HEK293 (cell line): ENCODE data around the gene SOHLH2.
A peak's percentile ranks its signal among the peaks of the same experiment; 100 is the strongest.

Experiments used
- CTCF ChIA-PET: fragments of 350-600 bp; formaldehyde crosslinking; extraction: SDS; loops from one replicate; lab custom pipeline; 2021; ENCODE audit warnings: antibody characterized with exemption; lab: Yijun Ruan, JAX
- POLR2A ChIA-PET: fragments of 300-600 bp; formaldehyde crosslinking; extraction: SDS; loops from one replicate; lab custom pipeline; 2020; ENCODE audit warnings: antibody characterized with exemption, inconsistent platforms; lab: Yijun Ruan, JAX
- H3K27ac ChIP-seq: fragments of 200-500 bp; sonication (Bioruptor generic); 2 replicates; pipeline ENCODE4 v1.5.1; 2014; ENCODE audit warnings: low read depth, low read length, control low read depth, inconsistent platforms; ENCODE audit errors: extremely low read depth
- H3K36me3 ChIP-seq, 2 experiments: fragments of 200-500 bp in 1 of 2; sonication (Bioruptor generic) in 1 of 2; 1 replicate in 1 of 2; 2 replicates in 1 of 2; pipeline ENCODE4 v1.5.1; 2014 to 2017; ENCODE audit warnings: inconsistent platforms in 2 of 2, low read length in 2 of 2; ENCODE audit not compliant: control insufficient read depth in 2 of 2, insufficient read depth in 1 of 2
- H3K4me1 ChIP-seq: fragments of 200-500 bp; sonication (Bioruptor generic); 2 replicates; pipeline ENCODE4 v1.5.1; 2014; ENCODE audit warnings: mild to moderate bottlenecking, low read length, inconsistent platforms; ENCODE audit not compliant: control insufficient read depth, insufficient read depth
- H3K4me3 ChIP-seq: 2 replicates; pipeline ENCODE4 v1.5.1; 2011; ENCODE audit warnings: low read depth, mild to moderate bottlenecking, control low read depth, low read length, moderate library complexity
- H3K9me3 ChIP-seq: fragments of 200-500 bp; sonication (Bioruptor generic); 2 replicates; pipeline ENCODE4 v1.5.1; 2014; ENCODE audit warnings: low read depth, low read length, inconsistent platforms; ENCODE audit not compliant: control insufficient read depth, insufficient read depth
- GFI1B ChIP-seq: fragments of 450-650 bp; formaldehyde crosslinking; IDR thresholded peaks from 2 replicates; pipeline ENCODE4 v1.5.1; 2016; ENCODE audit warnings: missing biosample characterization, missing genetic modification characterization
- GLIS1 ChIP-seq: fragments of 450-650 bp; formaldehyde crosslinking; IDR thresholded peaks from 2 replicates; pipeline ENCODE4 v1.5.1; 2016; ENCODE audit warnings: missing biosample characterization, missing genetic modification characterization
- INSM2 ChIP-seq: fragments of 450-650 bp; formaldehyde crosslinking; IDR thresholded peaks from 2 replicates; pipeline ENCODE4 v1.5.1; 2016; ENCODE audit warnings: missing biosample characterization, missing genetic modification characterization
- MYNN ChIP-seq: fragments of 450-650 bp; formaldehyde crosslinking; IDR thresholded peaks from 2 replicates; pipeline ENCODE4 v1.5.1; 2016; ENCODE audit warnings: missing biosample characterization, missing genetic modification characterization, borderline replicate concordance
- PRDM10 ChIP-seq: fragments of 450-650 bp; formaldehyde crosslinking; IDR thresholded peaks from 2 replicates; pipeline ENCODE4 v1.5.1; 2016; ENCODE audit warnings: missing biosample characterization, missing genetic modification characterization
- PRDM6 ChIP-seq: fragments of 450-650 bp; formaldehyde crosslinking; IDR thresholded peaks from 2 replicates; pipeline ENCODE4 v1.5.1; 2017; ENCODE audit warnings: missing biosample characterization, missing genetic modification characterization
- ZBTB6 ChIP-seq: fragments of 450-650 bp; formaldehyde crosslinking; IDR thresholded peaks from 2 replicates; pipeline ENCODE4 v1.5.1; 2017; ENCODE audit warnings: missing biosample characterization, missing genetic modification characterization
- ZNF121 ChIP-seq: fragments of 450-650 bp; formaldehyde crosslinking; IDR thresholded peaks from 2 replicates; pipeline ENCODE4 v1.5.1; 2016; ENCODE audit warnings: missing biosample characterization, missing genetic modification characterization
- ZNF140 ChIP-seq: fragments of 450-650 bp; formaldehyde crosslinking; IDR thresholded peaks from 2 replicates; pipeline ENCODE4 v1.5.1; 2016; ENCODE audit warnings: missing biosample characterization, missing genetic modification characterization
- ZNF211 ChIP-seq: fragments of 450-650 bp; formaldehyde crosslinking; IDR thresholded peaks from 2 replicates; pipeline ENCODE4 v1.5.1; 2016; ENCODE audit warnings: low read depth, missing biosample characterization, missing genetic modification characterization
- ZNF221 ChIP-seq: fragments of 450-650 bp; formaldehyde crosslinking; IDR thresholded peaks from 2 replicates; pipeline ENCODE4 v1.5.1; 2017; ENCODE audit warnings: missing biosample characterization, missing genetic modification characterization, borderline replicate concordance
- ZNF341 ChIP-seq: fragments of 450-650 bp; formaldehyde crosslinking; IDR thresholded peaks from 2 replicates; pipeline ENCODE4; 2016; ENCODE audit warnings: low read depth, missing biosample characterization, missing genetic modification characterization
- ZNF423 ChIP-seq: fragments of 450-650 bp; formaldehyde crosslinking; IDR thresholded peaks from 2 replicates; pipeline ENCODE4 v1.5.1; 2016; ENCODE audit warnings: missing biosample characterization, missing genetic modification characterization
- ZNF449 ChIP-seq: fragments of 450-650 bp; formaldehyde crosslinking; IDR thresholded peaks from 2 replicates; pipeline ENCODE4 v1.5.1; 2017; ENCODE audit warnings: missing biosample characterization, mild to moderate bottlenecking, missing genetic modification characterization, moderate library complexity
- ZNF510 ChIP-seq: fragments of 450-650 bp; formaldehyde crosslinking; IDR thresholded peaks from 2 replicates; pipeline ENCODE4 v1.5.1; 2018; ENCODE audit warnings: mild to moderate bottlenecking, missing genetic modification characterization, missing biosample characterization; ENCODE audit not compliant: insufficient replicate concordance
- ZNF529 ChIP-seq: fragments of 450-650 bp; formaldehyde crosslinking; IDR thresholded peaks from 2 replicates; pipeline ENCODE4 v1.5.1; 2017; ENCODE audit warnings: missing genetic modification characterization, missing biosample characterization; ENCODE audit not compliant: insufficient replicate concordance
- ZNF645 ChIP-seq: fragments of 450-650 bp; formaldehyde crosslinking; IDR thresholded peaks from 2 replicates; pipeline ENCODE4; 2016; ENCODE audit warnings: missing biosample characterization, missing genetic modification characterization

The SOHLH2 gene

GRCh38 chr13:36130193-36130551 is 84.2 kb downstream of the SOHLH2 start:
- POLR2A ChIA-PET = no interaction called here
- peak overlapping the region; percentile 60; the same call in 1 of the 2 replicates for H3K27ac ChIP-seq
- H3K9me3 ChIP-seq = no peaks in the 10 kb centered on the region
- no peak for TF ChIP-seq ZBTB6 (tag by site-specific recombination)
- peak; percentile 27; the same call in 1 of the 2 replicates for TF ChIP-seq ZNF140 (tag by site-specific recombination)
- TF ChIP-seq ZNF341 (tag by site-specific recombination) = peak; percentile 55
- TF ChIP-seq, all 188 proteins: peak for 2
- H3K36me3 ChIP-seq = no peaks in the 10 kb centered on the region
- H3K4me3 ChIP-seq = peak overlapping the region; percentile 54
- 0 out of 2 replicates have a peak, but pooled peaks cover 2% of the 10 kb centered on the region for H3K4me1 ChIP-seq
- CTCF ChIA-PET = no interaction called here

GRCh38 chr13:36129539-36129938 is 84.8 kb downstream of the SOHLH2 start:
- no peaks in the 10 kb centered on the region for H3K9me3 ChIP-seq
- POLR2A ChIA-PET = no interaction called here
- no peak for TF ChIP-seq ZNF423 (tag by site-specific recombination)
- no peak for TF ChIP-seq MYNN (tag by site-specific recombination)

GRCh38 chr13:36126491-36126890 is 87.9 kb downstream of the SOHLH2 start:
- POLR2A ChIA-PET = no interaction called here
- Histone ChIP-seq H3K27ac (no peak overlapping the region), H3K9me3 (no peaks in the 10 kb centered on the region), H3K4me3 (no peak overlapping the region), H3K36me3 (no peaks in the 10 kb centered on the region)
- no peak for TF ChIP-seq ZNF121
- TF ChIP-seq GLIS1 (tag by site-specific recombination) = no peak
- TF ChIP-seq PRDM6 (tag by site-specific recombination) = no peak
- TF ChIP-seq ZNF449 = no peak
- no peak for TF ChIP-seq ZNF211
- no peak for TF ChIP-seq ZNF529
- TF ChIP-seq ZNF510 (tag by site-specific recombination) = no peak
- no peak for TF ChIP-seq MYNN (tag by site-specific recombination)
- TF ChIP-seq GFI1B (tag by site-specific recombination) = no peak
- TF ChIP-seq ZNF221 (tag by site-specific recombination) = no peak
- TF ChIP-seq INSM2 (tag by site-specific recombination) = no peak
- TF ChIP-seq ZNF645 = no peak
- no peak for TF ChIP-seq PRDM10 (tag by site-specific recombination)
- TF ChIP-seq, all 188 proteins: peak for 0
- CTCF ChIA-PET = no interaction called here
- 0 out of 2 replicates have a peak, but pooled peaks cover 2% of the 10 kb centered on the region for H3K4me1 ChIP-seq

More at GRCh38 chr13:36129539-36129938, 84.8 kb downstream of the SOHLH2 start:
- H3K36me3 ChIP-seq = no peaks in the 10 kb centered on the region
- H3K4me1 ChIP-seq = 0 out of 2 replicates have a peak, but pooled peaks cover 2% of the 10 kb centered on the region
- H3K27ac ChIP-seq = no peak overlapping the region
- CTCF ChIA-PET = no interaction called here
- H3K4me3 ChIP-seq = no peak overlapping the region
